NCI-H1105 (cell line): Measurements from ENCODE around the gene XPNPEP2.

ENCODE experiments used
- DNase-seq: peaks from one replicate; lab custom pipeline; 2025; lab: John Stamatoyannopoulos, UW

XPNPEP2 gene

DNA sequence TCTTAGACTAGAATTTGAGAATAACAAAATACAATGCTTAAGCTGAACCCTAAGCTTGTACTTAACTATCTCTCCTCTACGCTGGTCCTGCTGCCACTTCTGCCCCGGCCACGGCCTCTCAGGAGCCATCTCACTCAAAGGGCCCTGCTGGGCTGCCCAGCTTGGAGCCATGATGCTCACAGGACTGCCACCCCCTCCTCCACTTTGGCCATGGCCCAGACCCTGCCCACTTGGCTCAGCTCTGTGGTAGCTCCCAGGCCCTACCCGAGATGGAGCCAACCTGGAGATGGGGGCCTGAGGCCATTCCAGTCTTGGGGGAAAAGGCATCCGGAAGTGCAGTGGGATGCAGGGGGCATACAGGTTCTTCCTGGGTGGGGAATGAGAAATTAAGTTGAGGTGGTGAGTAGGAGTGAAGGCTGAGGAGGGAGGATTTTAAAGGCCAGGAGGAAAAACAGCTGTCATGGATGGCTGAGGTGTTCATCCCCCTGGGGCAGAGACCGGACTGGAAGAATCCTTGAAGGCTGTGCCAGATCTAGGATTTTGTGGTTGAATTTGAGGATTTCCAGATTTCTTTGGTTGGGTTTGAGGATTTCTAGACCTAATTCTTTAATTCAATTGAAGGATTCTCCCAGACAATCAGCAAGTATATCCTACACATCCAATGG, 41.8 kb downstream of the XPNPEP2 start:
- no peak for DNase-seq

- no peak for DNase-seq
Measured at GRCh38 chrX:129781134-129781672, 42.4 kb downstream of the XPNPEP2 start.

DNA sequence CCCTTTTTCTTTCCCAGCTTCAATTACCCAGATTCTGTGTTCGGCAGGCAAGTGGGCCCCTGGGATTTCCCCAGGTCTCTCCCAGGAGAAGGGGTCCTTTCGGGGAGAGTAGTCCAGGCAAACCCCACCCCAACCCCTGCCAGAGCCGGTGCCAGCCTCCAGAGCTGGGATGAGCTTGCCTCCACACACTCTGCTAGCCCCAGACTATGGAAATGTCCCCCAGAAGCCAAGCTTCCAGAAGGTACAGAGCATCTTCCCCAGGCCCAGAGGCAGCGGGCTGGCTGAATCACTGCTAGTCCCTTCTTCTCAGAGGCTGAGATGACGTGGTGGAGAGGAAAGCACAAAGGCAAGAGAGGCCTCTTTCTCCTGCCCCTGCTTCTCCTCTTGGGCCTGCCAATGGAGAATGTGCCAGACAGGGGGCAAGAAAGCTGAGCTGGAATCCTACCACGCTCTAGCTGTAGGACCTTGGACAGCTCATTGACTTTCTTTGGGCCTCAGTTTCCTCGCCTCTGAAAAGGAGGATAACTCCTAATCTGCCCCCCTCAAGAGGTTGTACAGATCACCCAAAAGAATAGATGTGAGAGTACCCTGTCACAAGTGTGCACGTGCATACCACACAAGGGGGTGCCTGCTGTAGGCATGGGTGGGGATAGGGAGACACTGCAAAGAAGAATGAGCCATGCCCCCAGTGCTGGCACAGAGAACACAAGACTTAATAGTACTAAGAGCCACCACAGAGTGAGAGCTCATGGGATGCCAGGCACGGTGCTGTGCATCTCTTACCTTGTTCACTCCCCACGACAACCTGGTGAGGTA, 43.1 kb downstream of the XPNPEP2 start:
- no peak for DNase-seq

DNA sequence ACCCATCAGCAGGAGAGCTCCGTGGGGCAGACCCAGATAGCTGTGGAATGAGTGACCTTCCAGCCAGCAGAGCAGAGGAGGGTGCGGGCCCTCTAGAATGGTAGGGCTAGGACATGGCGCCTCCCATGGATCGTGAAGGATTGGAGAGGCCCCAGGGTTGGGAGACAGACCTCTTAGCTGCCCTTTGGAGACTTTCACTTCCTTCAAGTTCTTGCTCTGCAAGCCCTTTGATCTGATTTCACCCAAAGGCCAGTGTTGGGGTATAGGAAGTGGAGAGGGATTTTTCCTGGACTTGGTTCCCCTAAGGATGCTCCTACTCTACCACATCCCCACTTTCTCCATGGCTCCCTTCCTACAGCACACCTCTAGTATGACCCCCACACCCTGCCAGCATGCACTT, 43.9 kb downstream of the XPNPEP2 start:
- no peak for DNase-seq

DNA sequence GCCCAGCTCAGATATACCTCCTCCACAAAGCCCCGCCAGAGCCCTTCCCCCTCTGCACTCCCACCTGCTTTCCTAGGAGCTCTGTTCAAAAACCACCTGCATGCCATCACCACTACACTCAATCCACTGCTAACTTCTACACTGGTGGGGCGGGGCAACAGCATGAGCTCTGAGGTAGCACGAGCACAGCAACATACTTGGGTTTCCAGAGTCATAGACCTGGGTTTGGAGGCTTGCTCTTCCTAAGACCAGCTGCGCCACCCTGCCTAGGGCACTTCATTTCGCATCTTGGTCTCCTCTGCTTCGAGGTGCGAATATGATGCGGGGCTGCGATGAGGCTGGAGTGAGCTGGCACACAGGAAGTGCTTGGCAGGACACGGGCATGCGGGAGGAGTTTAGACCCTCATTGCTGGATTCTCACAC, 44.5 kb downstream of the XPNPEP2 start:
- DNase-seq: no peak

DNA sequence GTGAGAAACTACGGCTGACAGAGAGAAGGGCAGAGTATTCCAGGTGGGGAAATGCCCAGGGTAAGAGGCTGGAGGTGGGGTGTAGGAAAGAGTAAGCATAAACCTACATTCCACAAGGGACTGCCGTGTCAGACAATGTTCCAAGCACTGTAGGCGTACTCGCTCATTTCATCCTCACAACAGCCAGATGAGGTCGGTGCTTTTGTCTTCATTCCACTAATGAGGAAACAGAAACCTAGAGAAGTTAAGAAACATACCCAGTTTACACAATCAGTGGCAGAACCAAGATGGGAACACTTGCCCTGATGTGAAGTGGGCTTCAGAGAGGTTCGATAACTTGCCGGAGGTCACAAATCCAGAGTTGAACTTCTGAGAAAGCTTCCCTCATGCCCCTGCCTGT, 45.6 kb downstream of the XPNPEP2 start:
- DNase-seq: no peak

DNA sequence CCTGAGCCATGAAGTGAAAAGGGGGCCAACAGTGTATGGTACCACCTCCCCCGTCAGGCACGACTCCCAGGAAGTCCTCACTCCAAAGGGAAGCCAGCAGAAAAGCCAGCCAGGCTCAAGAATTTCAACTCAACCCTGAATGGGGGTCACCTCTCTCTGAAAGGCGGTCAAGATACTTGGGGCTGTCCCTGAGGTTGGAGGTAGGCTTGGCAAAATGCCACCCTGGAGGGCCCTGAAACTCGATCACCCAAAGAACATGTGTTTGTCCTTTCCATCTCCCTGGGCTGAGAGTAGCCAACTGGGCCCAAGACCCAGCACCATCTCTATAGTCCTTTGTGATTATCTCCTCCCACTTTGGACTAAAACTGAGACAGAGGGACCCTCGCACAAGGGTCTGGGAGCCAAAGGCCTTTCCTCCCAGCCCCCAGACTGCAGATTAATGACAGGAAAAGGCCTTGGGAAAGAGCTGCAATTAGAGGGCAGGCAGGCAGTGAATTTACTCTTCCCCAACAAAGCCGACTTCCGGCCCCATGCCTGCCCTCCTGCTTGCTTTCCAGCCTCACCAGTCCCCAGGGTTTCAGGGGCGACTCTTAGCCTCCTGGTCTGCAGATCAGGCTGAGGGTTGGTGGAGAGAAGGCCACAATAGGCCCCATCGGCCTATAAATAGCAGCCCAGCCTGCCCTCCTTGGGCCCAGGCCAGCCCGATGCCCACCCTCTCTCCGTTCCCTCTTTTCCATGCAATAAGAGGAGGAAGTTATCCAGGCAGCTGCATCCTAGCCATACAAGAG, 46.6 kb downstream of the XPNPEP2 start:
- DNase-seq: no peak

DNA sequence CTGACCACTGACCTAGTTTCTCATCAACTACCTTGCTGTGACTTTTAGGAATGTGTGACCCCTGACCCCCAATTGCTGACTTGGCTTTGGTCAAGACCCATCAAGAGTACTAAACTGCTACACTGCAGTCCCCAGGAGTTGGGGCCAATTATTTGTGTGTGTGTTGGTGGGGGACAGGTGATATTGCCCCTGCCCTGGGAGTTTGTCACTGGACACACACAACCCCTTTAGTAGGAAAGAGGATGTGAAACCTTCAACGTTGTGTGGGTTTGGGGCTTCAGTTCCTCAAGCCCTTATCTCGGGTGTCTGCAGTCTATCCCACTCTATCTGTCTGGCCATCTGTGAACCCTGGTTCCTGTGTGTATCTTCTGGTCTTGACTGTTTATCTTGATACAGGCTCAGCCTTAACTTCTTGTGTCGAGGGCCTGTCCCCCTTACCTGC, 47.5 kb downstream of the XPNPEP2 start:
- no peak for DNase-seq

DNA sequence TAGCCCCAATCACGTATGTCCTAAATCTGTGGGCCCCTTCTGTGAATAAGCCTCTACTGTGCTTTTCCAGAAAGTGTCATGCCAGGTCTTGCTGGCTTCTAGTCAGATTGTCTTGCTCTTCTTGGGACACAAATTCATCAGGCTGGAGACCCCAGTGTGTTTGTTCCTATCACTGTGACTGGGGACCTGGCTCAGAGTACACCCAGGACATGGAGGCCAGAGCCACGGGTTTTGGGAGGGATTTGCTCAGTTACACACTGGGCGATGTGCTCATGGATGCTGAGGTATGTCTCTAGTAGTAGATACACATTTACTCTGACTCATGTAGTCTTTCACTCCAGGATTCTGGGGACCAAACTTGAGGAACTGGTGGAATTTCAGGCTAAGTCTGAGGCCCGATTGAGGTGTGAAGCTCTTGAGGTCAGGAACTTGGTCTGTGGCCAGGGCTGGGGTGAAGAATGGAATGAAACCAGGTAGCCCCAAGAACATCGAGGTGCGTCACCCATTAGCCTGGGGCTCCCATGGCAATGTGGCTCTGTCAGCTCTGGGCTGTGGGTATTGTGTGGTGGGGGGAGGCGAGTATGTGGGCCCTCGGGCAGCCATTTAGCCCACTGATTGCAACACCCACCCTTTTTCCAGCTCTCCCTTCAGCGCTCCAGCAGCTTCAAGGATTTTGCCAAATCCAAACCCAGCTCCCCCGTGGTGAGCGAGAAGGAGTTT, 48.7 kb downstream of the XPNPEP2 start:
- DNase-seq: no peak

- no peak for DNase-seq
Measured at GRCh38 chrX:129788527-129788926, 49.7 kb downstream of the XPNPEP2 start.

DNA sequence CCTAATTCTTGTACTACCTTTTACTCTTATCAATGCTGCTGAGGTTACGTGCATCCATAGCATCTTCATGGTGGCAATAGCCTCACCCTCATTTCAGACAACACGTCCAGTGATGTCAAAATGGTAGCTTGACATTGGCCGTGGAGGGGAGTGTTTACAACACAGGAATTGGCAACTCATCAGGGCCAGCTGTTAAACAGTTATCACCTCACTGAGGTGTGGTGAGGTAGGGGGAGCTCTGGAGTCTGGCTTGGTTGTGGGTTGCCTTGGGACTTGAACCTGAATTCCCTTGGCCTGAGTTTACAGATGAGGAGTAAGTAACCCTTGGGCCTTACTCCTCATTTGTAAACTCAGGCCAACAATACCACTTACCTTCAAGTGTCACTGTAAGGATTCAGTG, 51.4 kb downstream of the XPNPEP2 start:
- no peak for DNase-seq

- no peak for DNase-seq
Measured at GRCh38 chrX:129790808-129791207, 52.0 kb downstream of the XPNPEP2 start.

GRCh38 chrX:129791336-129791735, 52.6 kb downstream of the XPNPEP2 start:
- DNase-seq: no peak

- peak; percentile 21 for DNase-seq
Measured at GRCh38 chrX:129791961-129792570, 53.3 kb downstream of the XPNPEP2 start.

DNA sequence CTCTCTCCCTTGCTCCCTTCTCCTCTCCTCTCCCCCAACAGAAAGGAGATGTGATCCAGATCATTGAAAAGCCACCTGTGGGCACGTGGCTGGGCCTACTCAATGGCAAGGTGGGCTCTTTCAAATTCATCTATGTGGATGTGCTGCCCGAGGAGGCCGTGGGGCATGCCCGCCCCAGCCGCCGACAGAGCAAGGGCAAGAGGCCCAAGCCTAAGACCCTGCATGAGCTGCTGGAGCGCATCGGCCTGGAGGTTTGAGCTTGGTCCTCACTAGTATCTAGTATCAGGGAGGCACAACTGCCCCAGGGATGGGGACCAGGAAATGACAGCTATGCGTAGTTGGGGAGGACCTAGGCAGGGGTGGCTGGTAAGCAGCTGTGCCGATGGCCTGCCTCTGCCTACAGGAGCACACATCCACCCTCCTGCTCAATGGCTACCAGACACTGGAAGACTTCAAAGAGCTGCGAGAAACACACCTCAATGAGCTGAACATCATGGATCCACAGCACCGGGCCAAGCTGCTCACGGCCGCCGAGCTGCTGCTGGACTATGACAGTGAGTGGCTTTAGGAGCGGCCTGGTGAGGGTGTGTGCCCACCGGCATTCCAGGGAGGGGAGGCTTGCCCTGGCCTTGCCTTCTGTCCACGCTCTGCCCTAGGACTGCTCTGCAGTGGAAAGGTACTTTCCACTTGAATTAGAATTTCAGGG, 54.0 kb downstream of the XPNPEP2 start:
- no peak for DNase-seq

DNA sequence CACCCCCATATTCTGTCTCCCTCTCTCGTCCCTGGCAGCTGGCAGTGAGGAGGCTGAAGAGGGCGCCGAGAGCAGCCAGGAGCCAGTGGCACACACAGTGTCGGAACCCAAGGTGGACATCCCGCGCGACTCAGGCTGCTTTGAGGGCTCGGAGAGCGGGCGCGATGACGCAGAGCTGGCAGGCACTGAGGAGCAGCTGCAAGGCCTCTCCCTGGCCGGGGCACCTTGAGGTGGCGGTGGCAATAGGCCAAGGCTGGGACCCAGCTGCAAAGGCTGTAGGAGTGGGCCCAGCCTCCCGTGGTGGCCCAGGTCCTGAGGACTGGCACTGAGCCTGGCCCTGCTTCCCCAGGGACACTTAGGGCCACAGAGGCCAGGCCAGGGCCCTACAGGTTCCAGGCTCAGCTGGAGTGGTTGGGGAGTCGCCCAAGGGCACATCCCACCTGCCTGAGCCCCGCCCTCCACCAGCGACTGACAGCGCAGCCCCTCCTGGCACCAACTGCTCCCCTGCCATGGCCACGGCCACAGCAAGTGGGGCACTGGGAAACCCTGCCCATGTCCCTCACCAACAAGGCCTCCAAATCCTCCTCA, 54.9 kb downstream of the XPNPEP2 start:
- DNase-seq: peak; percentile 78

GRCh38 chrX:129795584-129795983, 56.8 kb downstream of the XPNPEP2 start:
- no peak for DNase-seq

- no peak for DNase-seq
Measured at GRCh38 chrX:129797251-129797906, 58.6 kb downstream of the XPNPEP2 start.

DNA sequence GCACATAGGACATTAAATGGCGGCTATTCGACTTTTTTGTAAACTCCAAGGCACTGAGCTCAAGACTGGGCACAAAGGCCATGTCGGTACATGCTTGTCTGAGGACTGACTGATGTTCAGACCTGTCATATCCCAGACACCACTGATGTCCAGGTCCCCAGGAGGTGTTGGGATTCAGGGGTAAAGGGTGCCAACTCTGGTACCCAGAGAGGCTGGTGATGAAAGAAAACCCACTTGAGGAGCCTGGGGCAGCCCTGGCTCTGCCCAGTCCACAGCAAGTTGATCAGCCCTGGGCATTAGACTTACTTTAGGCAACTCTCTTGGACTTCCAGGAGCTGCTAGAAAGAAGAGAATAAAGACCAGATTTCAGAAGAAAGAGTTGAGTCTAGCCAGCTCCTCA, 59.7 kb downstream of the XPNPEP2 start:
- DNase-seq: no peak

- DNase-seq: no peak
Measured at GRCh38 chrX:129798888-129799287, 60.1 kb downstream of the XPNPEP2 start.
